Stimulated activated CD4-positive, alpha-beta T cell treated with anti-CD3 and anti-CD28 coated beads, Interleukin-1b, Interleukin-23, amount 100 ng/mL, for 48 hours (primary cell): ENCODE measurements around the gene B3GNT4.
"Not testable (repeated sequence)": the region's sequence is repeated elsewhere in the genome, so short reads cannot be mapped to it uniquely, and the experiment has no call there.

Experiments used
- DNase-seq: peaks from one replicate; pipeline ENCODE4 v3.0.0-alpha.2; 2020

The B3GNT4 gene

GRCh38 chr12:122189626-122190475, 13.7 kb upstream of the B3GNT4 start:
- DNase-seq = no peak

DNA sequence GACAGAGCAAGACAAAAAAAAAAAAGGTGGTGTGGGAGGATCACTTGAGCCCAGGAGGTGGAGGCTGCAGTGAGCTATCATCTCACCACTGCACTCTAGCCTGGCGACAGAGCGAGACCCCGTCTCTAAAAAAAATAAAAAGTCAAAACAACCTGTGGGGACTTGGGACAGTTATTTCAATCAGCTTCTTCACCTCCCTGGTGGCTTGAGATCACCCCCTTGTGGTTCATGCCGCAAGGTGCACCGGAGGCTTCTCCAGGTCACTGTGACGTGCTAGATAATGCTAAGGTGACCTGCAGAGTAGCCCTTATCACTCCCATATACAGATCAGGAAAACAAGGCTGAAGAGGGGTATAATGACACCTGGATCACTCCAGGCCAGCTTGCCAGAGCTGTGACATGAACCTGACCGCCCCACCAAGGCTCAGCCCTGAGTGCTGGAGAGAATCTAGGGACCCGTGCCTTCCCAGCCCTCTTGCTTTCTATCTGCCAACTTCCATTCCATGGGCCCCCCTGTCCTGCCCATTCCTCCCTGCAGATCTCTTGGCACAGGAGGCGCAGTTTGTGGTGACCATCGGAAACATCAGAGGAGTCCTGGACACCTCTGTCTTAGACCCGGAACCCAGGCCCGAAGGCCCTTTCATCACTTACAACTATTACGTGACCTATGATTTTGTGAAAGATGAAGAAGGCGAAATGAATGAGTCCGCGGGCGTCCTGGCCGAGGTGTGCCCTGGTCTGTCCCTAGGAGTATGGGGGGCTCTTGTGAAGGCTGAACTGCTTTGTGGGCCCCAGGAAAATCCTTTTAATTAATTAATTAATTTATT, 12.5 kb upstream of the B3GNT4 start:
- peak; percentile 72 for DNase-seq

DNA sequence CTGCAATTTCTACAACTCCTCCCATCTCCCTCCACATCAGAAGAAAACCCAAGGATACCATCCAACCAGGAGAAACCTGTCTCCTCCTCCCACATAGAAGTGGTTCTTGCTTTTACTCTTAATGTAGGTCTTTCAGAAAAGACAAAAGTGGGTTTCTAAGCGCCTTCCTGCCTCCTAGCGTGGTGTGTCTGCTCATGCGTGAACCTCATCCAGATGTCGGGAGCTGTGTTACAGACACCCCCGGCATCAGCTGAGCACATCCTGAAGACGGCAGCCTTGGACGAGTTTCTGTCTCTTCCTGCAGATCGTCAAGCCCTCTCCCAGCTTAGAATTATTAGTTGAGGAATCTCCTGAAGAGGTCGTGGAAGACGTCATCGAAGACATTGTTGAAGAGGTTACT, 11.1 kb upstream of the B3GNT4 start:
- DNase-seq = no peak

DNA sequence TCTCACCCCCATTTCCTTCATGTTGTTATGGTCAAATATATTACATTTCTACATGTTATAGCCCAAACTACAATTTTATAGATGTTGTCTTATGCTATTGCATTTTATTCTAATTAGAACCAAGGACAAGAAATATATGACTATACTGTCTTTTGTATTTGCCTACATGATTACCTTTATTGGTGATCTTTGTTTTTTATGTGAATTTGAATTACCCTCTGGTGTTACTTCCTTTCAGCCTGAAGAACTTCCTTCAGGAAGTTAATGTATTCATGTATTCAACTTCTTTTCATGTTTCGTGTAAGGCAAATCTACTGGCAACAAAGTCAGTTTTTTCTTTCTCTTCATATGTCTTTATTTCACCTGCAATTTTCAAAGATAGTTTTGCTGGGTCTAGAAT, 8.7 kb upstream of the B3GNT4 start:
- DNase-seq = no peak

GRCh38 chr12:122195405-122195804, 8.1 kb upstream of the B3GNT4 start:
- no peak for DNase-seq

DNA sequence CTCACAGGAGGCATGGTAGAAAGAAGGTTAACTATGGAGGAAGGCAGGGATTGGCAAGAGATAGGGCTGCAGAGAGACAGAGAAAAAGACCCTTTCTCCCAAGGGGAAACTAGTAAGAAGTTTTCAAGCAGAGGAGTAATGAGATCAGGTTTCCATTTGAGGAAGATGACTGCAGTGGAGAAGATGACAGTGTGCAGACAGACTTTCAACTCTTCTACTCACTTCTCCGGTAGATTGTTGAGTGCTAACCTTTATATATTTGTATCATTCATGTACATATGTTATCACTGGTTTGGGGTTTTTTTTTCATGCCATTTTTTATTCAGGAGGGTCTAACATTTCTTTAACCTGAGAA, 5.9 kb upstream of the B3GNT4 start:
- DNase-seq = no peak

- DNase-seq = no peak
Observed at GRCh38 chr12:122199484-122200355, 3.8 kb upstream of the B3GNT4 start.

DNA sequence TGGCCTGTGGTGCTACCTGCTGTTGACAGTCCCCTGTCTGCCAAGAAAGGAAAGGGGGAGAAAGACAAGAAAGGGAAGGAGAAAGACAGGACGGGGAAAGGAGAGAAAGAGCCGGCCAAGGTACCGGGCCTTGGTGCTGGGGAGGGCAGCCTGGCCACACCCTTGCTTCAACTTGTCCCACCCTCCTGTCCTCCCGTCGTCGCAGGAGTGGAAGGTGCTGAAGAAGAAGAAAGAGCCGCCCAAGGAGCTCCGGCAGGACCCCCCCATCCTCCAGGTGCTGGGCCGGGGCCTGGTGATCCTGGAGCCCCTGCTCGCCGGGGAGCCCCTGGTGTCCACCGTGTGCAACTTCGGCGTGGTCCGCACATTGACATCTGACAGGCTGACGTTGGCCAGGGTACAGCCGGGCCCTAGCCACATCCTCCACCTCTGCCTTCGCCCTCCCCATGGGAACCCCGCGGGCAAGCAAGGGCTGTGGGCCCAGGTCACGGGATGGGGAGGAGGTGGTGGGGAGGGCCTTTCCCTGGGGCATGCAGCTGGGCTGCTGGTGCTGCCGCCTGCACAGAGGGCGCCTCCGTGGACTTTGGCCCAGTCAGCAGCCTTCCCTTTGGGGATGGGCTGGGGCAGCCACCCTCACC, 2.9 kb upstream of the B3GNT4 start:
- DNase-seq = no peak

DNA sequence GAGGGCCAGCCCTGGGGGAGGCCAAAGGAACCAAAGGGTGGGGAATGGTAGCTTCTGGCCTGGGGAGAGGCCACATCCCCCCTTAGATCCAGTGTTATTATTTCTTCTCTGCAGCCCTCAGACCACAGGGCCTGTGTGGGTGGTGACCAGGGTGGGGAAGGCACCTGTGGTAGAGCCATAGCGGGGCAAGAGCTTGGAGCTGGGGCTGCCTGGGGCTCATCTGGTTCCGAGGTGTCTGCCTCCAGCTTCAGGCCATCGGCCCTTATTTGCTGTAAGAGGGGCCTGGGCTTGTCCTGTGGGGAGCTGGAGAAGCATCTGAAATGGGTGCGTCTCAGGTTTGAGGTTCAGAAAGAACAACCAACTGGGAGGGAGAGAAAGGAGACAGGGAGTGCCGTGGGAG, 2.1 kb upstream of the B3GNT4 start:
- DNase-seq = no peak

DNA sequence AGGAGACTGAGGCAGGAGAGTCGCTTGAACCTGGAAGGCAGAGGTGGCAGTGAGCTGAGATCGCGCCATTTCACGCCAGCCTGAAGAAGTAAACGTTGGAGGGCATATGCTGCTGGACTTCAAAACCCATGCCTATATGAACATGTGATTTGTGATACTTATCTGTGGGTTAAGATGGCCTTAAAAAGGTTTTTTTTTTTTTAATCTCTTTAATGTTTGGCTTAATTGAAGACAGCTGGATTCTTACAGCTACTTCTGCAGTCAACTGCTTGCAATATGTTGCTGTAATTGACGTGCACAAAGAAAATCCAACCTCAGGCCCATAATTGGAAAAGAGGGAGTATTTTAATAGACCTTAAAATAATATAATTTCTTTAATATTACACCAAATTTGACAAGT, 1.5 kb upstream of the B3GNT4 start:
- DNase-seq = no peak

DNA sequence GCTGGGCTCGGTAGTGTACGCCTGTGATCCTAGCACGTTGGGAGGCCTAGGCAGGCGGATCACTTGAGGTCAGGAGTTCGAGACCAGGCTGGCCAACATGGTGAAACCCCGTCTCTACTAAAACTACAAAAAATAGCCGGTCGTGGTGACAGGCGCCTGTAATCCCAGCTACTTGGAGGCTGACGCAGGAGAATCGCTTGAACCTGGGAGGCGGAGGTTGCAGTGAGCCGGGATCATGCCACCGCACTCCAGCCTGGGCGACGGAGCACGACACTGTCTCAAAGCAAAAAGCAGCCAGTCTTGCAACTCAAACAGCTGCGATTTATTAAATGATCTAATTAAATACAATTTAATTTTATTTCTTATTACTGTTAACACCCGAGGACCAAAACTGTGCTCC, 698 bp upstream of the B3GNT4 start:
- not testable (repeated sequence) for DNase-seq

GRCh38 chr12:122204167-122205052, 901 bp downstream of the B3GNT4 start:
- DNase-seq = no peak

DNA sequence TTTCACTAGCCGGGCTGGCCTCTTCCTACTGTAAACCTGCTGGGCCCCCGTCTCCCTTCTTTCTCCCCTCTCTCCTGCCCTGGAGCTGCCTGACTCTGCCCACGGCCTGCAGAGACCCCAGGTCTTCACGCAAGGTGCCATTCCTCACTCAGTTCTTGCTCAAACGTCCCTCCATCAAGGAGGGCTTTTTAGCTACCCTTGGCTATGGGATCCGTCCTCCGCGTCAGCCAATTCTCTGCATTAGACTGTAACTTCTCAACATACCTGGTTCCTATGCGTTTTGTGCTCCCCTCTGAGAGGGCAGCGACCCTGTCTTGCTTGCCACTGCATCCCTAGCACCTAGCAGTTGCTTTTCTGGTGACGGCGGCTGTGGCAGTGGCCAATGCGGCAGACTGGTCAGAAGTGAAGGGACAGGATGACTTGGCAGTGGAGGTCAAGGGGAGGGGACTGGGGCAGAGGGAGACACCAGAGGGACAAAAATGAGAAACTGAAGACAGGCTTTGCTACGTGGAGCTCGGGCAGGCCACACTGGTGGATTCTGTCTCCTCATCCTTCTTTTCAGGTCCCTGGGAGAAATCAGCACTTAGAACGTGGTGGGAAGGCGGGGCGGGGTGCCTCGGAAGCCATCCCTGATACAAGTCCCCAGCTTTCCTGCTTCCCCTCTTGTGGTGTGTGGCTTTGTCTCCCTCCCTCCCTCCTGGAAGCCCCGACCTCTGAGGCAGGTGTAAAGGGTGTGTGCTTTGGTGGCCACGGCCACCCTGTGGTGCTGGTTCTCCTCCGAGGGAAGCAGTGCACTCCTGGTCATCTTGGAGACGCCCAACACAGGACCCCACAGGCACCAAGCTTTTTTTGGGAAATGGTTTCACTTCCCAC, 1.8 kb downstream of the B3GNT4 start:
- no peak for DNase-seq

DNA sequence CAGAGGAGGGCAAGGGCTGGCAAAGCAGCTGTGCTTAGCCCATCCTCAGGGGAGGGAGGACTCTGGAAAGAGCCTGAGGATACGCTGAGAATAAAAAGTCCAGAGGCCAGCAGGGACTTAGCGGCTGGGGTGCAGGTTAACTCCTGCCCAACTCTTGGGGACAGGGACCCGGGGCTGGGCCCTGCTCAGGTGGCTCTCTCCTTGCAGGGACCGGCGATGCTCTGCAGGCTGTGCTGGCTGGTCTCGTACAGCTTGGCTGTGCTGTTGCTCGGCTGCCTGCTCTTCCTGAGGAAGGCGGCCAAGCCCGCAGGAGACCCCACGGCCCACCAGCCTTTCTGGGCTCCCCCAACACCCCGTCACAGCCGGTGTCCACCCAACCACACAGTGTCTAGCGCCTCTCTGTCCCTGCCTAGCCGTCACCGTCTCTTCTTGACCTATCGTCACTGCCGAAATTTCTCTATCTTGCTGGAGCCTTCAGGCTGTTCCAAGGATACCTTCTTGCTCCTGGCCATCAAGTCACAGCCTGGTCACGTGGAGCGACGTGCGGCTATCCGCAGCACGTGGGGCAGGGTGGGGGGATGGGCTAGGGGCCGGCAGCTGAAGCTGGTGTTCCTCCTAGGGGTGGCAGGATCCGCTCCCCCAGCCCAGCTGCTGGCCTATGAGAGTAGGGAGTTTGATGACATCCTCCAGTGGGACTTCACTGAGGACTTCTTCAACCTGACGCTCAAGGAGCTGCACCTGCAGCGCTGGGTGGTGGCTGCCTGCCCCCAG, 2.8 kb downstream of the B3GNT4 start:
- DNase-seq = no peak

DNA sequence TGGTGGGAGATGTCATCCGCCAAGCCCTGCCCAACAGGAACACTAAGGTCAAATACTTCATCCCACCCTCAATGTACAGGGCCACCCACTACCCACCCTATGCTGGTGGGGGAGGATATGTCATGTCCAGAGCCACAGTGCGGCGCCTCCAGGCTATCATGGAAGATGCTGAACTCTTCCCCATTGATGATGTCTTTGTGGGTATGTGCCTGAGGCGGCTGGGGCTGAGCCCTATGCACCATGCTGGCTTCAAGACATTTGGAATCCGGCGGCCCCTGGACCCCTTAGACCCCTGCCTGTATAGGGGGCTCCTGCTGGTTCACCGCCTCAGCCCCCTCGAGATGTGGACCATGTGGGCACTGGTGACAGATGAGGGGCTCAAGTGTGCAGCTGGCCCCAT, 3.5 kb downstream of the B3GNT4 start:
- DNase-seq = no peak

- no peak for DNase-seq
Observed at GRCh38 chr12:122207391-122207790, 3.9 kb downstream of the B3GNT4 start.

GRCh38 chr12:122208073-122208820, 4.7 kb downstream of the B3GNT4 start:
- DNase-seq = no peak

- no peak for DNase-seq
Observed at GRCh38 chr12:122215771-122216170, 12.3 kb downstream of the B3GNT4 start.

- no peak for DNase-seq
Observed at GRCh38 chr12:122216445-122216844, 12.9 kb downstream of the B3GNT4 start.
